HFF-Myc (cell line): ENCODE measurements around the gene APOL1.
"Not testable (repeated sequence)": the region's sequence is repeated elsewhere in the genome, so short reads cannot be mapped to it uniquely, and the experiment has no call there.

Experiments used
- DNase-seq: peaks from one replicate; pipeline ENCODE4 v3.0.0-alpha.2; 2011; ENCODE audit warnings: low read depth; ENCODE audit errors: extremely low read depth
- H3K4me3 ChIP-seq: replicated peaks from 2 replicates; pipeline ENCODE4 v1.5.1; 2011; ENCODE audit warnings: low read depth, mild to moderate bottlenecking, control low read depth, low read length
- CTCF ChIP-seq: IDR thresholded peaks from 2 replicates; pipeline ENCODE4 v1.5.1; 2012; ENCODE audit warnings: mild to moderate bottlenecking, low read depth, low read length, control low read depth; ENCODE audit errors: missing control alignments

APOL1 gene

GRCh38 chr22:36287881-36288515 lies 35.1 kb downstream of the APOL1 start:
- H3K4me3 ChIP-seq = no peak overlapping the region
- no peak for TF ChIP-seq CTCF
- DNase-seq = no peak

GRCh38 chr22:36288571-36289405 lies 35.9 kb downstream of the APOL1 start:
- no peak overlapping the region for H3K4me3 ChIP-seq
- no peak for TF ChIP-seq CTCF
- no peak for DNase-seq

- DNase-seq = no peak
- TF ChIP-seq CTCF = no peak
- H3K4me3 ChIP-seq = no peak overlapping the region
These were observed 36.5 kb downstream of the APOL1 start for GRCh38 chr22:36289406-36289870.

- not testable (repeated sequence) for DNase-seq, H3K4me3 ChIP-seq
These were observed 37.0 kb downstream of the APOL1 start for GRCh38 chr22:36289948-36290371.

GRCh38 chr22:36290391-36291075 lies 37.6 kb downstream of the APOL1 start:
- DNase-seq = not testable (repeated sequence)

GRCh38 chr22:36291831-36292740 lies 39.2 kb downstream of the APOL1 start:
- H3K4me3 ChIP-seq = no peak overlapping the region
- no peak for TF ChIP-seq CTCF
- DNase-seq = no peak

More at GRCh38 chr22:36290391-36291075, 37.6 kb downstream of the APOL1 start:
- not testable (repeated sequence) for H3K4me3 ChIP-seq

GRCh38 chr22:36292823-36293530 lies 40.0 kb downstream of the APOL1 start:
- TF ChIP-seq CTCF = no peak
- no peak overlapping the region for H3K4me3 ChIP-seq
- DNase-seq = no peak
